UCSD-AML1 (cell line): ENCODE results near the gene MAS1.

Source experiments
- DNase-seq: peaks from one replicate; lab custom pipeline; 2025; ENCODE audit not compliant: unreplicated experiment; lab: John Stamatoyannopoulos, UW

MAS1 gene

DNA sequence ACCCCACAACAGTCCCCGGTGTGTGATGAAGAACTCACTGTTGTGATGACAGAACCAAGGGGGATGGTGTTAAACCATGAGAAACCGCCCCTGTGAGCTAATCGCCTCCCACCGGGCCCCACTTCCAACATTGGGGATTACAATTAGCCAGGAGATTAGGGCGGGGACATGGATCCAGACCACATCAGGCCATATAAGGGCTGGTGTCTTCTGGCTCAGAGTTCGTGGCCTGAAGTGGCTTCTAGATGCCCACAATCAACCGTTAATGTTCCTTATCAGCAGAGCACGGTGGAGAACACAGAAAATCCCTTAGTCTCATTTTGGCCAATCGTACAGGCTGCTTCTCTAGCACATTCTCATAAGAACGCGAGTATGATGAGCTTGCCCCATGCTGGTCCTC lies 10.9 kb upstream of the MAS1 start:
- DNase-seq: no peak

- DNase-seq: no peak
Measured at GRCh38 chr6:159880412-159880975, 10.3 kb upstream of the MAS1 start.

DNA sequence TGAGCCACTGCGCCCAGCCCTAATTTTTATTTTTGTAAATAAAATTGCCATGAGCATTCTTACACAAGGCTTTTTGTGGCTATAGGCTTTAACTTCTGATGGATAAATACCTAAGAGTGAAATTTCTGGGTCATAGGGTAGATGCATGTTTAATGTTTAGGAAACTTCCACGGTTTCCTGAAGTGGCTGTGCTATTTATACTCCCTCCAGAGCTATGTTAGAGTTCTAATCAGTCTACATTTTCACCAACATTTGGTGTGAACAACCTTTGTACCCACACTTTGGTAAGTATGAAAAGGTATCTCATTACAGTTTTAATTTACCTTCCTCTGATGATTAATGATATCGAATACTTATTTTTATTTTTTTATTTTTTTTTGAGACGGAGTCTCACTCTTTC lies 6.1 kb upstream of the MAS1 start:
- DNase-seq: no peak

DNA sequence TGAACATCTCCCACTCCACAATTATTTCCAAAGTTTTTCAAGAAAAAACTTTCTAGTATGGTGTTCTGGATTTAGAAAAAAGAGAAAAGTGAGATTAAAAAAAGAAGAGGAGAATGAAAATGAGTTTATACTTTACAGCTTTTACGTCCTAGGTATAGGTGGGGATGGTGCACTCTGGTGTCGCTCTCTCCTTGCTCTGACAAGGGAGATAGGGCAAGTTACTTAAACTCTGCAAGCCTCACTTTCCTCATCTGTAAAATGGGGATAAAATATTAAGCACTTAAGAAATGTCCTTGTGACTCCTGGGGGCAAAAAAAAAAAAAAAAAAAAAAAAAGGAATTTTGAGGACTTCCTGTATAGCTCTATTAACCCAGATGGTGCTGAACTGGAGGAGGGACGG lies 4.5 kb upstream of the MAS1 start:
- no peak for DNase-seq

DNA sequence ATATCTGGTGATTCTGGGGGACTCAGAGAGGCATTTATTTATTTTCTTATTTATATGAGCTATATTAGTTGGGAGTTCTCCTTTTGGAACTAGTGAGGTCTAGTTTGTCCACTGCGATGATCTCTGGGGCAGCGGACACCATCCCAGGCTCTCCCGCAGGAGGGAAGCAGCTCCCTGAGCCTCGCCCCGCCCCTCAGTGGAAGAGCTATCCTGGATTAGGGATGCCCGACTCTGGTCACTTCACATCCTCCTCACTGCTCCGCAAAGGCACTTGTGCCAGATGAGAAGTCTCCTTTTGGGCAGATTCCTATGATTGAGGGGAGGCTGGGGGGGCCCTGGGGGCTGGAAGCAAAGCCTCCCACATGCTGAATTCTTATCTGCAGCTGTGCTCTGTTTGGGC lies 3.6 kb upstream of the MAS1 start:
- no peak for DNase-seq

- DNase-seq: no peak
Measured at GRCh38 chr6:159887761-159888160, 3.0 kb upstream of the MAS1 start.

- DNase-seq: no peak
Measured at GRCh38 chr6:159890201-159890600, 587 bp upstream of the MAS1 start.

DNA sequence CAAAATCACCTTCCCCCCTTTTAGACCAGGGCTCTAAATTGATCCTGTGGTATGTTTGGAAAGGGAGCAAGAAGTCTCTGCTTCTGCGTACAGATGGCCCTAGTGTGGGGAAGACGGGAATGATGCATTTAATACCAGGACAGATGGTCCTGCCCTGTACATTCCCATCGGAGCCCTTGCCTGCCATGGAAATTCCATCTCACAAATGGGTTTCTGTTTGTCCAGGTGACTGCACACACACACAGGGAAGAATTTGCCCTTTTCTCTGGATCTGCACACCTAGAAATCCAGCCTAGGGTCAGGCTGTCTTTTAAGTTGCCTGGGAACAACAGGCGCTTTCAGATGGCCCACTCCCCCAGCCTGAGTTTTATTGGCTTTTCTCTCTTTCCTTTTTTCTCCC lies 1.3 kb downstream of the MAS1 start:
- no peak for DNase-seq

- DNase-seq: no peak
Measured at GRCh38 chr6:159893064-159893463, 2.3 kb downstream of the MAS1 start.

DNA sequence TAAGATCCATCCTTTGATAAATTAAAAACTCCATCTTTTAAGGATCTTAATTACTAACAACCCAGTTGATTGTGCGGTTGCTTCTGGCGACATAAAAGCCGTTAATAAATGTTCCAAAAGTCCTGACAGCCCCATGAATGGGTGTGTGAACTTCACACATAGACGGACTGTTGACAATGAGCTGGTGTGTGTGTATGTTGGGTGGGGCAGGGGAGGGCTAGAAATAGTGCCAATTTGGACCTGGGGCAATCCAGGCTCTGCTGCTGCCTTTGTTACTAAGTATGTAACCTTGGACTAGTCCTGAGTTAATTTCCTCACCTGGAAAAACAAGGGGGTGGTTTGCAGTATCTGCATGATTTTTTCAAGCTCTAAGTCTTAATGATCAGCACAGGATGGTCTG lies 4.2 kb downstream of the MAS1 start:
- no peak for DNase-seq

- DNase-seq: no peak
Measured at GRCh38 chr6:159897603-159898002, 6.8 kb downstream of the MAS1 start.

DNA sequence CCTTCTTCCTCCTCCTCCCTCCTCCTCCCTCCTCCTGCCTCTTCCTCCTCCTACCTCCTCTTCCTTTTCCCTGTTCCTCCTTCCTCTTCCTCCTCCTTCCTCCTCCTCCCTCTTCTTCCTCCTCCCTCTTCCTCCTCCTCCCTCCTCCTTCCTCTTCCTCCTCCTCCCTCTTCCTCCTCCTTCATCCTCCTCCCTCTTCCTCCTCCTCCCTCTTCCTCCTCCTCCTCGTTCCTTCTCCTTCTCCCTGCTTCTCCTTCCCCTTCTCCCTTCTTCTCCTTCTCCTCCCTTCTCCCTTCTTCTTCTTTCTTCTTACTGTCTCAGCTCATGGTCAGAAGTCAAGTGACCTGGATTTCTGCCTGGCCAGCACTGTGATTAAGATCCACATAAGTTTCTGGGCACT lies 7.7 kb downstream of the MAS1 start:
- no peak for DNase-seq

- no peak for DNase-seq
Measured at GRCh38 chr6:159899994-159900745, 9.4 kb downstream of the MAS1 start.

- no peak for DNase-seq
Measured at GRCh38 chr6:159902620-159903019, 11.8 kb downstream of the MAS1 start.

- no peak for DNase-seq
Measured at GRCh38 chr6:159904497-159904911, 13.7 kb downstream of the MAS1 start.

- no peak for DNase-seq
Measured at GRCh38 chr6:159906400-159906799, 15.6 kb downstream of the MAS1 start.

GRCh38 chr6:159908535-159908934 lies 17.7 kb downstream of the MAS1 start:
- no peak for DNase-seq

GRCh38 chr6:159908979-159909378 lies 18.2 kb downstream of the MAS1 start:
- no peak for DNase-seq

DNA sequence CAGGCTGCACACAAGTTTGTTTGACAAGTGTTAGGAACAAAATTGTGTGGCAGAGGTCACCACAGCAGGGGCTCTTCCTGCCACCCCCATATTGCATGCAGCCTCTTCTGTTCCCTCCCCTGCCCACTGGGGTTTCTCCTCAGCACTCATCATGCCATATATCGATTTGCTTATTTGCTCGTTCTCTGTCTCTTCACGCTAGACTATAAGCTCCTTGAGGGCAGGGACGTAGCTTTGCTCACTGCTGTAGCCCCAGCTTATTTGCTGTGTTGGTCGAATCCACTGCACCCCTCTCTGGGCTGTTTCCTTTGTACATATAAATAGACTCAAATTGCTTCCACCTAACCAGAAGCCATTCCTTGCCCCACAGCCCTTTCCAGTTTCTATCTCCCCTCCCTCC lies 19.6 kb downstream of the MAS1 start:
- DNase-seq: no peak

DNA sequence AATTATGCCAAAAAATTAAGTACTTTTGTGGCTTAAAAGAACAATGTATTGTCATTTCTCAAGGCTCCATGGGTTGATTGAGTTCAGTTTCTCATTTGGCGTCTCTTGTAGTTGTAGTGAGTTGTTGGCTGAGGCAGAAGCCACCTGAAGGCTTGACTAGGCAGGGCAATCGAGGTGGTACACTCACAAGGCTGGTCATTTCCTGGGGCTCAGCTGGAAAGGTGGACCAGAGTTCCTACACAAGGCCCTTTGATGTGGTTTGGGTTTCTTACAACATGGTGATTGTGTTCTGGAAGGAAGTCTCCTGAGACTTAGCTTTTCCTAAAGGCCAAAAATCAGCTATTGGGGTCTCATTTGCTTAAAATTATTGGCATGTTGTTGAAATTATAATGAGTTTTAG lies 22.6 kb downstream of the MAS1 start:
- DNase-seq: no peak

DNA sequence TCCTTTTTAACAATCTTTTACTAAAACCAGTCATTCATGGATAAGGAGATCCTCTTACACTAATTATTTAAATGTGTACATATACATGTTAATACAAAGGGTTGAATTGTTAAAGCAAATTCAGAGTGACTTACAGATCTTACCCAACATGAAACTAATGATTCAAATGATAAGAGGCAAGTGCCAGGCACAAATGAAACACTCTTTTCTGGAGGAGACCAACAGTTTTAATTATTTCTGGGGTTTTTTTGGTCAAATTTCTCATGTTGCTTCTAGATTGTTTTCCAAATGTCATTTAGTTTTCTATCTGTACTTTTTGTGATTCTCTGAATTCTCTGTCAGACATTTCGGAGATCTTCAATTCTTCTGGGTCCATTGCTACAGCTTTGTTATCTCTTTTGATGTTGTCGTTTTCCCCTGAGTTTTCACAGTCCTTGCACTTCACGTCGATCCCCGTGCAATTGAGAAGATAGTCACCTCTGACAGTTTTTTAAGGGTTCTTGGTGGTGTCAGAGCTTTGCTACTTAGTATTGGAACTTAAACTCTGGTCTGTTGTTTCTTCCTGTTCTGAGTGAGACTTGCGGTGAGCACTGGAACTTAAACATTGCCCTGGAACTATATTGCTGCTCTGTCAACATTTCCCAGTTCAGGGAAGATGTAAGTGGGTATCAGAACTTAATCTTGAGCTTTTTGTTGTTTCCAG lies 23.2 kb downstream of the MAS1 start:
- no peak for DNase-seq

DNA sequence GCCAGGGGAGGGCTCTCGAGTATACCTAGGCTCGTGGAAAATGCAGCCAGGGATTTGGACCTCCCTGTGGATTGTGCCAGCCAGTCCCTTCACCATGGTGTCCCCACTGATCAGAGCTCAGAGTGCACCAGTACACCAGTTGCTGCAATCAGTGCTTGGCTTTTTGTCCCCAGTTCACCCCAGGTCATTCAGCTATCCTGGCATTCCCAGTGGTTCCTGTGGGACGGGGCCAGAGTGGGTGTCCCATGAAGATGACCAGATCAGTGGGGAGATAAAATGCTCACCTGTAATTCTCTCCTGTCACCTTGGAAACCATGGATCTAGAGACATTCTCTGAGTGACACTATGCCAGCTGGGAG lies 23.8 kb downstream of the MAS1 start:
- no peak for DNase-seq

GRCh38 chr6:159915397-159915796 lies 24.6 kb downstream of the MAS1 start:
- DNase-seq: no peak
